OCI-LY1 (cell line): Measurements from ENCODE around the gene GALNTL6.

ENCODE experiments used
- H2AFZ ChIP-seq: fragments of 200-600 bp; sonication (generic), shearing (Covaris generic); 2 replicates; pipeline ENCODE4 v1.6.0; 2014; ENCODE audit warnings: antibody characterized with exemption, mild to moderate bottlenecking, low read length
- H3F3A ChIP-seq: fragments of 200-600 bp; sonication (generic), shearing (Covaris generic); 2 replicates; pipeline ENCODE4 v1.6.0; 2014; ENCODE audit warnings: mild to moderate bottlenecking, antibody characterized with exemption, low read length, moderate library complexity; ENCODE audit not compliant: insufficient read depth
- H3K27ac ChIP-seq: fragments of 200-600 bp; sonication (generic); 2 replicates; pipeline ENCODE4 v1.5.1; 2014; ENCODE audit warnings: low read length, mixed run types, mild to moderate bottlenecking, low read depth; ENCODE audit not compliant: poor library complexity, severe bottlenecking
- H3K27me3 ChIP-seq: fragments of 200-600 bp; sonication (generic); 2 replicates; pipeline ENCODE4 v1.6.0; 2014; ENCODE audit warnings: antibody characterized with exemption, mild to moderate bottlenecking, low read length, moderate library complexity; ENCODE audit not compliant: insufficient read depth
- H3K36me3 ChIP-seq: fragments of 200-600 bp; sonication (generic); 2 replicates; pipeline ENCODE4 v1.6.1; 2014; ENCODE audit warnings: mild to moderate bottlenecking, antibody characterized with exemption, low read length, moderate library complexity, mixed read lengths; ENCODE audit not compliant: insufficient read depth
- H3K4me1 ChIP-seq: fragments of 200-600 bp; sonication (generic); 2 replicates; pipeline ENCODE4 v1.5.1; 2014; ENCODE audit warnings: mild to moderate bottlenecking, low read length, moderate library complexity; ENCODE audit not compliant: insufficient read depth, severe bottlenecking
- H3K4me2 ChIP-seq: fragments of 200-600 bp; sonication (generic), shearing (Covaris generic); 2 replicates; pipeline ENCODE4 v1.6.1; 2014; ENCODE audit warnings: low read length
- H3K4me3 ChIP-seq: fragments of 200-600 bp; sonication (generic); 2 replicates; pipeline ENCODE4 v1.5.1; 2014; ENCODE audit warnings: low read length, low read depth, mild to moderate bottlenecking, mixed read lengths; ENCODE audit not compliant: poor library complexity, severe bottlenecking
- H3K79me2 ChIP-seq: fragments of 200-600 bp; shearing (Covaris generic); 2 replicates; pipeline ENCODE4 v1.6.1; 2016; ENCODE audit warnings: mixed run types, low read length, mixed read lengths; ENCODE audit not compliant: insufficient read depth
- H3K9ac ChIP-seq: fragments of 200-600 bp; sonication (generic), shearing (Covaris generic); 2 replicates; pipeline ENCODE4 v1.6.1; 2014; ENCODE audit warnings: mild to moderate bottlenecking, low read length, mixed read lengths
- H3K9me2 ChIP-seq: fragments of 200-600 bp; sonication (generic), shearing (Covaris generic); 2 replicates; pipeline ENCODE4 v1.6.1; 2014; ENCODE audit warnings: low read depth, mild to moderate bottlenecking, low read length, mixed read lengths
- H3K9me3 ChIP-seq: fragments of 200-600 bp; shearing (Covaris generic); 2 replicates; pipeline ENCODE4 v1.6.1; 2014; ENCODE audit warnings: low read length, mixed read lengths
- H4K20me1 ChIP-seq: fragments of 200-600 bp; sonication (generic), shearing (Covaris generic); 2 replicates; pipeline ENCODE4 v1.6.0; 2016; ENCODE audit warnings: mild to moderate bottlenecking, low read length; ENCODE audit not compliant: insufficient read depth
- CTCF ChIP-seq: fragments of 200-600 bp; sonication (generic), shearing (Covaris generic); IDR thresholded peaks from 2 replicates; pipeline ENCODE4 v1.5.1; 2017; ENCODE audit warnings: mild to moderate bottlenecking, antibody characterized with exemption, low read length, moderate library complexity, mixed read lengths
- EZH2 ChIP-seq: fragments of 200-600 bp; sonication (generic), shearing (Covaris generic); IDR thresholded peaks from 2 replicates; pipeline ENCODE4 v1.8.0; 2017; ENCODE audit warnings: borderline replicate concordance, mixed run types, mild to moderate bottlenecking, antibody characterized with exemption, low read length, moderate library complexity, mixed read lengths

The GALNTL6 gene

GRCh38 chr4:172103456-172103855, 290.3 kb downstream of the GALNTL6 start:
- Histone ChIP-seq H2AFZ (no peak overlapping the region), H3K9me2 (no peaks in the 10 kb centered on the region), H3K79me2 (no peaks in the 10 kb centered on the region), H3K4me2 (no peak overlapping the region), H3K27ac (no peak overlapping the region), H3F3A (no peaks in the 10 kb centered on the region), H4K20me1 (no peaks in the 10 kb centered on the region), H3K36me3 (no peaks in the 10 kb centered on the region), H3K27me3 (no peaks in the 10 kb centered on the region), H3K9me3 (no peaks in the 10 kb centered on the region), H3K4me3 (no peak overlapping the region), H3K4me1 (no peaks in the 10 kb centered on the region), H3K9ac (no peak overlapping the region)
- no peak for TF ChIP-seq CTCF
- TF ChIP-seq EZH2: no peak

GRCh38 chr4:172104539-172104938, 291.3 kb downstream of the GALNTL6 start:
- no peaks in the 10 kb centered on the region for H3K4me1 ChIP-seq
- H3K36me3 ChIP-seq: no peaks in the 10 kb centered on the region
- H3K9me2 ChIP-seq: no peaks in the 10 kb centered on the region
- no peaks in the 10 kb centered on the region for H4K20me1 ChIP-seq
- no peaks in the 10 kb centered on the region for H3K79me2 ChIP-seq
- H3K4me3 ChIP-seq: no peak overlapping the region
- no peak overlapping the region for H2AFZ ChIP-seq
- no peaks in the 10 kb centered on the region for H3K9me3 ChIP-seq
- TF ChIP-seq CTCF: no peak
- no peak for TF ChIP-seq EZH2
- no peak overlapping the region for H3K27ac ChIP-seq
- H3F3A ChIP-seq: no peaks in the 10 kb centered on the region
- no peak overlapping the region for H3K4me2 ChIP-seq
- no peaks in the 10 kb centered on the region for H3K27me3 ChIP-seq
- no peak overlapping the region for H3K9ac ChIP-seq

- TF ChIP-seq CTCF (no peak), EZH2 (no peak)
- Histone ChIP-seq H4K20me1 (no peaks in the 10 kb centered on the region), H3K27me3 (no peaks in the 10 kb centered on the region), H3K4me3 (no peak overlapping the region), H3K27ac (no peak overlapping the region), H3K4me1 (no peaks in the 10 kb centered on the region), H3K9me3 (no peaks in the 10 kb centered on the region), H3K9me2 (no peaks in the 10 kb centered on the region), H2AFZ (no peak overlapping the region), H3K36me3 (no peaks in the 10 kb centered on the region), H3F3A (no peaks in the 10 kb centered on the region), H3K9ac (no peak overlapping the region), H3K4me2 (no peak overlapping the region), H3K79me2 (no peaks in the 10 kb centered on the region)
Measured at GRCh38 chr4:172105918-172106317, 292.7 kb downstream of the GALNTL6 start.
